Measurements from ENCODE around the gene PTPRJ.

DNA sequence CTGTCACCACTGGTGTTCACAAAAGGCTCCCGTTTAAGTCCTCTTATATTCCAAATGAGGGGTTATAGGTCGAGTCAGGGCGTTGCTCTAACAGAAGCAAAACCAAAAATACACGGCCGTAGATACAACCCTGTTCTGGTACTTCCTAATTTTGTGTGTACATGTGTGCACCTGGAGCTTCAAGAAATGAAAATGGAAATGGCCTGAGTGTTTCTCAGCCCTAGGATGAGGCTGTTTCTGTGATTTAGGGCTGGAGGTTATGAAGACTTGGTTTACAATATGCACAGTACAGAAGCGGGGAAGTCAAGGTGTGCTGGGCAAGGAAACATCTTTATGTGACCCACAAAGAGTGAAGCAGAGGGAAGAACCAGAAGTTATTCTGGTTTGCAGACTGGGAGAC is 125.8 kb downstream of the PTPRJ start:
- TF ChIP-seq, protein P1, sequence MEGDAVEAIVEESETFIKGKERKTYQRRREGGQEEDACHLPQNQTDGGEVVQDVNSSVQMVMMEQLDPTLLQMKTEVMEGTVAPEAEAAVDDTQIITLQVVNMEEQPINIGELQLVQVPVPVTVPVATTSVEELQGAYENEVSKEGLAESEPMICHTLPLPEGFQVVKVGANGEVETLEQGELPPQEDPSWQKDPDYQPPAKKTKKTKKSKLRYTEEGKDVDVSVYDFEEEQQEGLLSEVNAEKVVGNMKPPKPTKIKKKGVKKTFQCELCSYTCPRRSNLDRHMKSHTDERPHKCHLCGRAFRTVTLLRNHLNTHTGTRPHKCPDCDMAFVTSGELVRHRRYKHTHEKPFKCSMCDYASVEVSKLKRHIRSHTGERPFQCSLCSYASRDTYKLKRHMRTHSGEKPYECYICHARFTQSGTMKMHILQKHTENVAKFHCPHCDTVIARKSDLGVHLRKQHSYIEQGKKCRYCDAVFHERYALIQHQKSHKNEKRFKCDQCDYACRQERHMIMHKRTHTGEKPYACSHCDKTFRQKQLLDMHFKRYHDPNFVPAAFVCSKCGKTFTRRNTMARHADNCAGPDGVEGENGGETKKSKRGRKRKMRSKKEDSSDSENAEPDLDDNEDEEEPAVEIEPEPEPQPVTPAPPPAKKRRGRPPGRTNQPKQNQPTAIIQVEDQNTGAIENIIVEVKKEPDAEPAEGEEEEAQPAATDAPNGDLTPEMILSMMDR (conservative IDR thresholded peaks at IDR 0.05 in 1 of 2, IDR thresholded peaks at IDR 0.05 in 1 of 2; ENCODE audit: low read depth in 1 of 2, low read length in 2 of 2) = no peak
- TF ChIP-seq EZH2 (IDR thresholded peaks at IDR 0.05; ENCODE audit: low read length, missing control alignments) = no peak
